GM18511 (cell line): Measurements from ENCODE around the gene DSG3.
A peak's percentile ranks its signal among the peaks of the same experiment; 100 is the strongest.
"Not testable (repeated sequence)": the region's sequence is repeated elsewhere in the genome, so short reads cannot be mapped to it uniquely, and the experiment has no call there.

Source experiments
- ATAC-seq: cut with Tn5 transposase; IDR thresholded peaks from one replicate; pipeline ENCODE4 v1.9.1; 2021; ENCODE audit warnings: mild to moderate bottlenecking, moderate library complexity; ENCODE audit not compliant: unreplicated experiment

The DSG3 gene

DNA sequence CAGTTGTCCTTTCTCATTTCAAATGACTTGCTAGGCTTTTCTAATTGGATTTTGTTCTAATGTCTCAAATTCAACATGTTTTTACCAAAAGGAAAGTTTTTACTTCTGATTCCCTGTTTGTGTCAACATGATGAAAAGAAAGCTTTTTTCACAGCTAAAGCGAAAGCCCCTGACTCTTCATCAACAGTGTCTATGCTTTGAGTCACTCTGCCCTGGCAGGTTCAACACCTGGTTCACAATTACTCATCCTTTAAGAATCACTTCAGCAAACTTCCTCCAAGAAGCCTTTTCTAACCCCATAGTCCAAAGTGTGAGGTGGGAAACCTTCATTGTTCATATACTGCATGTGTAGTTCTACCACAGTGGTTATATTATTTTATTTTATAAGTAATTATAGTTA is 42.8 kb downstream of the DSG3 start:
- peak; percentile 84 for ATAC-seq

DNA sequence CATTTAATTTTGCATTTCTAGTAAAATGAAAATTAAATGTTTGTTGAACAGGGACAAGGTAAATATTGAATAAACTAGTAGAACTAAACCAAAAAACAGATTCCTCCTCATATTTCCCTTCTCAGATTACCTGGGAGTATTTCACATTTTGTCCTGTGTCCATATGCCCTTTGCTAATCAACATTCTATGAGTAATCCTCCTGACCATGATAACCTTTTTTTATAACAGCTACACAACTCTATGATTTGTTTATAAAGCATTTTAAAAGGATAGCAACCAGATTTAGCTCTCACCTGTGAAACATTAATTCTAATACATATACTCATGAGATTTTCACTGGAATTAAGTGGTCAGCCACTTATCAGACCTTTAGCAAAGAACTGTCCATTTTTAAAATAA is 43.3 kb downstream of the DSG3 start:
- no peak for ATAC-seq

DNA sequence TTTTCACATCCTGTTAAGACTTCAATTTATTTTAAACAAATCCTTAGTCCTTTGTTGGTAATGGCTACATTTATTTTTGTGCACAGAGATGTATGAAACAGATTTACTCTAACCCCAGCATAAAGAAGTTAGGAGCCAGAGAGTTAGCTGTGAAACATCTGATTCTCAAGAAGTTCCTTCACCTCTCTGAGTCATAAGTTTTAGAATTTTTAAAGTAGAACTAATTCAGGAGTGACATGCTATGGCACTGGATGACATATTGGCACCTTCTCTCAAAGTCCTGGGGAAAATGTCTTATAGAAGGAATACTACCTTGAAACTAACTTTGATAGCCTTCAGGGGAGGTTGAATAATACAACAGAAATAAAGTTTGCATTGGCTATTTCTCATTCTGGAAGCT is 44.0 kb downstream of the DSG3 start:
- no peak for ATAC-seq

DNA sequence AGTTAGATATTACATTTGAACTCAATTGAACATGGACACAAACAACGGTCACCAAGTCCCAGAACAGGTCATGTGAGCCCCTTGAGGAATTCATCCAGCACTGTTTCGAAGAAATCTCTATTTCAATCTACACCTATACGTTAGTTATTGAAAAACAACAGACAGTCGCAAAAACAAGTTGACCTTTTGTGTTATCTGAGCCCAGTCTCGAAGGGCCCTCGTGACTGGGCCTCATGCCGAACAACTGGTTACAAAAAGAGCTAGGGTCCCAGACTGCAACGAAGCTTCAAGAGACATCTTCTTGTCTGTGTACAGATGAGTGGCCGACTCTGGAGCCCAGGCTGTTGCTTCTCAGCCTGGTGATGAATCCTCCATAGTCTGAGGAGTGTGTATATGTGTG is 45.1 kb downstream of the DSG3 start:
- no peak for ATAC-seq

DNA sequence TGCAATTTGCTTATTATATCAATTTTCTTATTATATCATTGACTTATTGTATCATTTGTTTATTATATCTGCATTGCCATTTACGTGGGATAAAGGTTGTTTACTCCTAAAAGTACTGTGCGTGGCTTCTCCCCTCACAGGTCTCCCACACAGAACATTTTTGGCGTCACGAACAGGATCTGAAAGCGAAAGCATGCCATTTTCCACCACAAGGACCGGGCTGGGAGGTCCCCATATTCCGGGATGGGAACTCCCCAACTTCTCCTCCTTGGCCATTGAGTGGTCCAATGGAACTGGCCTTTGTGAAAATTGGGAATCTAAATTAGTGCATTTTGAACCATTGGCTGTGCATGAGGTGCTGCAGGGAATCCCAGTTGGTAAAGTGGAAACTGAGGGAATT is 45.6 kb downstream of the DSG3 start:
- ATAC-seq = no peak

DNA sequence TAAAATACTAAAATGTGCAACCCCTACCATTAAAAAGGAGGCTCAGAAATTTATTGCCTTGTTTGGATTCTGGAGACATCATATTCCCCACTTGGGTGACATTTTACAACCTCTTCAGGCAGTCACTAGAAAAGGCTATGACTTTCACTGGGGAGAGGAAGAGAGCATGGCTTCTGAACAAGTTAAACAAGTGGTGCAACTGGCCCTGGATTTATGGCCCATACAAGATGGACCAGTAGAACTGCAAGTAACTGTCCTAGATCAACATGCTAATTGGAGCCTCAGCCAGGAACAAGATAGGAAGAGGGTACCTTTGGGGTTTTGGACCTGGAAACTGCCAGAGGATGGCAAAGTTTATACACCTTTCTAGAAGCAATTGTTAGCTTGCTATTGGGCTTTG is 46.4 kb downstream of the DSG3 start:
- ATAC-seq = no peak

DNA sequence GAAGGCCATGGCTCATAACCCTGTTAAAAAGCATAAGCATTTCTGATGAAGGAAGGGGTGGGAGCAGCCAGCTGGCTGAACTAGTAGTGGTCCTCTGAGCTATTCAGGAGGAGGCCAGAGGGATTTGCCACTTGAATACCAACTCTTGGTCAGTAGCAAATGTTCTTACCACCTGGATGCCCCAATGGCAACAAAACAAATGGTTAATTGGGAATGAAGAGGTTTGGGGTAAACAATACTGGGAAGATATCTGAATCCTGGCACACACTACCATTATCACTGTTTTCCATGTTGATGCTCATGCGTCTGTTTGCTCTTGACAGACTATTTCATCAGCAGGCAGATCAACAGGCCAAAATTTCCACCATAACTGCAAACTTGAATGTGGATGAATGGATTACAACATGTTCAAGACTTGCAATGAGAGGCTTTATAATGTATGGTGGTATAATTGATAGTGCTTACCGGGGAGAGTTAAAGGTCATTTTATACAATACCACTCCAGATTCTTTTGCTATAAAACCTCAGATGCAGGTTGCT is 47.2 kb downstream of the DSG3 start:
- not testable (repeated sequence) for ATAC-seq

DNA sequence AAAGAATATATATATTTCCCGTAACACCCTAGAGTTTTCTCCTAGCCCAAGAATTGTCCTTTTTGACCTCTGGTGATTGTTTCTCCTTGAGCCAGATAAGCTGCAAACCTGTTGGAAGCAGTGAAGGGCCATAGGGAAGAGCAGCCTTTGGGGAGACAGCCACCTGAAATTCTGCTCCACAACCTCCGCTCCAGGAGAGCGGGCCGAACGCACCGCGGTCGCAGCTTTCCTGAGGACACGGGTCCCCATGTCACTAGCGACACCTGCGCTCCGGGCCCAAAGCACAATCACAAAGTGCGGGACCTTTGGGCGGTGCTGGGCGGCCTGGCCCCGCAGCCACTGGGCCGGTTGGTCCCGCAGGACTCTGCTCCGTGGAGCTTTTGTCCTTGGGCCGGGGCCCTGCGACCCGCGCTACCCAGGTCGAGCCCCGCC is 49.9 kb downstream of the DSG3 start:
- peak; percentile 7 for ATAC-seq

DNA sequence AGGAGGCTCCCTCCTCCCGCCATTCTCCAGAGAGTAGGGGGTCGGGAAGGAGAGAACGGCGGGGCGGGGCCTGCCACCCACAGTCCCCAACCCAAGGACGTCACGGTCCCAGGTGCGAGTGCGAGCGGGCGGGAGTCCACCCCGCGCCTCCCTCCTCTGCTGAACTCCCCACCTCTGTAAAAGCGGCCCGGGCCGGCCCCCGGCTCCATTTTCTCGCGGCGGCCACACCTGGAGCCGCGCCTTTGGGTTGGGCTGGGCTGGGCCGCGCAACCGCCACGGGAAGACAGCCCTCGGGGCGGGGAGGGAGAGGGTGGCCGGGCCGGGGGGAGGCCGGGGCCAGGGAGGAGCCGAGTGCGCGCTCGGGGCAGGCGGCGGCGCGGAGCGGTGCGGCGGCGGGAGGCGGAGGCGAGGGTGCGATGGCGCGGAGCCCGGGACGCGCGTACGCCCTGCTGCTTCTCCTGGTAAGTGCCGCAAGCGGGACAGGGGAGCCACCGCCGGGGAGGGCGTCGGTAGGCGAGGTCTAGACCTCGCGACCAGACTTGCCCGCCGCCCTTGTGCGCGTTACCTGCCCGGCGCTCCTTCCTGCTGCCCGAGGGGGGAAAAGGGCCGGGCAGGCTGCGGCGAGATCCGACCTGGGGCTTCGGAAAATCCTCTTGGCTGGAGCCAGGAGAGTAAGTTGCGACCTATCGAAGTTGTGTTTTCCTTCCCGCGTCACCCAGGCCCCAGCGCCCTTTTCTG is 50.5 kb downstream of the DSG3 start, which contains the start of gene DSG2:
DSG2 (plus strand) TSS at position 342 of the 738 bp plus-strand sequence; CDS start at position 417, 75 bp downstream.
- ATAC-seq = peak; percentile 53

DNA sequence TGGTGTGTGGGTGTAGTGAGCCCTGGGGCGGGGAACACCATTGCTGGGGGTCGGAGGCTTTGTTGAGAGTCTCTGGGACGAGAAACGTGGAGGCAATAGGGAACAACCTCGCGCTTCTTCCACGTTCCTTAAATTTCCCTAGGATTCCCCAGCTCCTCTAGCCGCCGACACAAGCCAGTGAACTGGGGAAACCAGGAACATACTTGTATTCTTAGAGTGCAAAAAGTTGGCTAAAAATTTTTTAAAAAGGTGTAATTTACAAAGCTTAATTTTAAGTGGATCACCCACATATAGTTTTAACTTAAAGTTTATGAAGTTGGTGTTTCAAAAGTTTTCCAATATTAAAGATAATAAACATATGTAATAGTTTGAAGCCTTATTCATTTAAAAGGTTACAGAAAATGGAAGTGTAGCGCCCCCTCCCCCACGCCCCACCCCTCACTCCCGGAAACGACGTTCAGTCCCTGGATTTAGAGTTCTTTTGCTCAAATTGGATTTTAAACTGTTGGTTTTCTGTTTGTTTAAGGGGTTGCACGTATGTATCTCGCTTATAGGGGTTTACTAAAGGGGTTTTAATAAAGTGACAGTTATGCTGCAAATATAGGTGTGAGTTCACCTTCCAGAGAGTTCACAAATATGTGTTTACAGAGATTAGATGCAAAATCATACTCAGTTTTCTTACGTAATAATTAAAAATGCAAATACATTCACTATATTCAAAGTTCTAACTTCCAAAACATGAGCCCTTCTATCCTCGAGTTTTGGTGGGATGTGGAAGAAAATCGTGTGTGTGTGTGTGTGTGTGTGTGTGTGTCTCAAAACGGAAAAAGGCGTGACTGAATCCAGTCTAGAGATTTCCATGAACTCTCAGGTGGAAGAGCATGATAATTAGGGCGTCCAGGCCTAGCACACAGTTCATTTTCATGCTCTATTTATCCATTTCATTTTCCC is 51.3 kb downstream of the DSG3 start:
- peak; percentile 11 for ATAC-seq

DNA sequence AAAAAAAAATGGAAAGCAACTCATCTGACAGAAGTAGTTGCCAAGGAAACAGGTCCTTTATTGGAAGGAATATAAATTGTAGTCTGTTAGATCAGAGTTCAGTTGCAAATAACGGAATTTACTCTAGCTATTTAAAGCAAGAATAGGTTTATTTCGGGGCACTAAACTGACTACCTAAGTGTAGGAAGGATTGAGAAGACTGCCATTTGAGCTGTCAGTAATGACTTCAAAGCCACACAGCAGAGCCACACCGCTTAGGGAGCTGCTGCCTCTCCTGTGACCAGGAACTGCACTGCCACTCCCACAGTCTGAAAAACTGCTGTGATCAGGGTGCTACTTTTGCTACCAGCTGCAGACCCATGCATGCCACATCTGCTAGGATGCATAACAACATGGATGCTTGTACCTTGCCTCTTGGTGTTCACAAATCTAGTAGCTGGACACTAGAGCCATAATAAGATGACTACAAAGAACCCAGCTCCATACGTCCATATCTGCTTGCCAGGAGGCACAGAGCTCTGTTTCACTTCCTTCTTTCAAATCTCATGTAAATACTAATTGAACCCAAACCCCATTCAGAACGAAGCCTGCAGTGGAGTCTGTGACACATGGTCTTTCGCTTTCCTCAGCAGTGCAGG is 52.6 kb downstream of the DSG3 start:
- peak; percentile 89 for ATAC-seq

DNA sequence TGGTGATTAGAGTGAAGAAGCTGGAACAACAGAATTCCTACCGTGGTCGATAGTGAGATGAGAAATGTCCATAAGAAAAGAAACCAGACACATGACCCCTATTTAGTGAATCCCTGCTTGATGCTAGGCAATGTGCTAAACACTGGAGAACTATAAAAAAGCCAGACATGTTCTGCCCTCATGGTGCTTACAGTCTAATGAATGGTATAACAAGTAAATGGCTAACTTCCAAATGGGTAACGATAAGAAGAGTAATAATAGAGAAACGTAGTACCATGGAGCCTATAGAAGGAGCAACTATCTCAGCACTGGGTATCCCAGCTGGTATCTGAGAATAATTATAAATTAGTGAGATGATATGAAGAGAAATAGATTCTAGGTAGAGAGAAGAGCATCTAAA is 55.5 kb downstream of the DSG3 start:
- ATAC-seq = no peak

DNA sequence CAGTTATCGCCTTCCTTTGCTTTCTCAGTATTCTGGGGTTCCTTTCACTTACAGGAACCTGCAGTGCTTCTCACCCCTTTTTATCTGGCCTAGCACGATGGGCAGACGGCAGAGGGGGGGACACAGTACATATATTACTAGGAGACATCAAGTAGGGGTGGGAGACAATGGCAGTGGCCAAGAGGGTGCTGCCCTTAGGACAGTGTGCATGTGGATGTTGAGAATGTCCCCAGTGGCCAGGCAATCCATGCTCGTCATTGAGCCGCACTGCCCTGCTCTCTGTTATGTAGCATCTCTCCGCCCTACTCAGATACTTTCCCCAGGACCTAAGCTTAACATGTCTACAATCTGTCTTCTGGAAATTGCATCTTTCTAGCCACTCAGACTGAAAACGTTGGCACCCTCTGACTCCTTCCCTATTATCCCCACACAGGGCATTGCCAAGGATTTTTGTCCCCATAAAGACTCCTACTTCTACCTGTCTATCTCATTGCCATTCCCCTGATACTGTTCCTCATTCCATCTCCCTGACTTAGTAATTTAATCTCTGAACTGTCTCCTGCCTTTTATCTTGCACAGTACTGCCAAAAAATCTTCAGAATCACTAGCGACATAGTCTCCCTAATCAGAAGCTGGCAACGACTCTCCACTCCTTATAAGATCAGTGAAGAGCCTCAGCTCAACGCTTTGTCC is 57.1 kb downstream of the DSG3 start:
- ATAC-seq = no peak

DNA sequence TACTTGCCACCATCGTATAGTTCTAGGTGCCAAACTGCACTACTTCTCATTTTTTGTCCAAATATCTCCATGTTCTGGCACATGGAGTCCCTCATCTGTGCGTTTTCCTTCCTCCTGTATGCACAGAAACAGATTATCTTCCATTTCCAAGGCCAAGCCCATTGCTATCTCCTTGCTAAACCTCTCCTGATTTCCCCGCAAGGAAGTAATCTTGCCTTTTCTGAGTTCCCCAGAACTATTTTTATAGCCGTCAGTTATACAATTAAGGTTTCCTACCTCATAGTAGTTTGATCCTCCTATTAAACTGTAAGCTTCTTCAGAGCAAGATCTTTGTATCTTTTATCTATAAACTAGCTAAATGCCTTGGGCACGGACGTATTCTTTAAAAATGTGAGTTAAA is 57.6 kb downstream of the DSG3 start:
- no peak for ATAC-seq

DNA sequence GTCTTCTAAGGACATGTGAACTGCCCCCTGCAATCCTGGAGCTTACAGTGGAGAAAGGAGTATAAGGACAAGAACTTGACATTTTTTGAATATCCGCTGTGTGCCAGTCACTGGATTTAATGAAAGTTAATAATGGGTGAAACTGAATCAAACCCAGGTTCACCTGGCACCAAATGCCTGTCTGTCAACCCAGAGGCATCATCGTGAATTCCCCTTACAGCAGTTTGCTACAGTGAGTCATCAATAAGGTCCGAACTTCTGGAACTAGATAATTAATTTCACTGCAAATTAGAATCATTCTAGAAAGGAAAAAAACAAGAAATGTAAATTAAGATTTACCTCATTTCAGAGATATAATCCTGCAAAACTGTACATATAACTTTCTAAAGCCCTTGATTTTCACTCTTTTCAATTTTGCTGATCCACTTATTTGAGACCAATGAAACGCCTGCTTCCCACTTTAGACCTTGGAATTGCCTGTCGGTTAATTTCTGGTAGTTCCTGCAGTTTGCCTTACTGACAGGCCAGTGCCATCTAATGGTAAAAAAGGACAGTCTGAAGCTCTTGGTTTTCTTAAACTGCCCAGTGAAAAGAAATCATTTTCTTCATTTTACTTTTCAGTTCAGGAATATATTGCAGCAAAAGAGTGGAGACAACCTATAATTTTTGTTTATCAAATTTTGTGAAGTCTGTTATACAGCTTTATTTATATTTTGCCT is 58.6 kb downstream of the DSG3 start:
- no peak for ATAC-seq

DNA sequence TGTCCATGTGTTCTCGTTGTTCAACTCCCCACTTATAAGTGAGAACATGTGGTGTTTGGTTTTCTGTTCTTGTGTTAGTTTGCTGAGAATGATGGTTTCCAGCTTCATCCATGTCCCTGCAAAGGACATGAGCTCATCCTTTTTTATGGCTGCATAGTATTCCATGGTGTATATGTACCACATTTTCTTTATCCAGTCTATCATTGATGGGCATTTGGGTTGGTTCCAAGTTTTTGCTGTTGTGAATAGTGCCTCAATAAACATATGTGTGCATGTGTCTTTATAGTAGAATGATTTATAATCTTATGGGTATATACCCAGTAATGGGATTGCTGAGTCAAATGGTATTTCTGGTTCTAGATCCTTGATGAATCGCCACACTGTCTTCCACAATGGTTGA is 59.6 kb downstream of the DSG3 start:
- ATAC-seq = not testable (repeated sequence)

DNA sequence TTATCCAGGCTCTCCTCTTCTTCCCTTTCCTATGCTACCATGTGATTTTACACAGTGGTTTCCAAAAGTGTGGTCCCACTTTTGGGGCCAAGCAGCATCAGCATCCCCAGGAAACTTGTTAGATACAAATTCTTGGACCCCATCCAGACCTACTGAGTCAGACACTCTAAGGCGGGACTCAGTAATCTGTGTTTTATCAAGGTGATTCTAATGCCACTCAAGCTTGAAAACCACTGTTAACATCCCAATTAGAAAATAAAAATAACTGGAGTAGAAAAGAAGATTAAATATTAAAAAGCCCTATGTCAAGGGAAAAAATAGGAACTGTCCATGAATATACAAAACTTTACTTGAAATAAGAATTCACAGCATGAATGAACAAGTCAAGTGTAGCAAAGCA is 61.2 kb downstream of the DSG3 start:
- no peak for ATAC-seq

DNA sequence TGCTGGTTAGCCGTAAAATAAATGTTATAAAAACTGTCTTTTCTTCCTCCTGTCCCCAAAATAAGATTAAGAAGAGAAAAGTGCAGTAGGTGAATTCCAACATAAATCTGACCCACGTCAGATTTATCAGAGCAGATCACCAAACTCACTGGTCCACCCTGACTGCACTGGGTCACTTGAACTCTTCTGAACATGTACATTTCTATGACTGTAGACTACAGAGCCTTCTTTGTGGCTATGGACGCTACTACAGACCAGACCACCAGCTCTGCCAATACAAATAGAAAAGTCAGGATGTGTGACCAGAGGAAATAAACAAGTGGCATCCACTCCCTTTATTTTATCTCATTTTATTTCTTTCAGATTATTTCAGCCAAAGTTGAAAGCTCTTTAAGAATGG is 62.0 kb downstream of the DSG3 start:
- no peak for ATAC-seq

DNA sequence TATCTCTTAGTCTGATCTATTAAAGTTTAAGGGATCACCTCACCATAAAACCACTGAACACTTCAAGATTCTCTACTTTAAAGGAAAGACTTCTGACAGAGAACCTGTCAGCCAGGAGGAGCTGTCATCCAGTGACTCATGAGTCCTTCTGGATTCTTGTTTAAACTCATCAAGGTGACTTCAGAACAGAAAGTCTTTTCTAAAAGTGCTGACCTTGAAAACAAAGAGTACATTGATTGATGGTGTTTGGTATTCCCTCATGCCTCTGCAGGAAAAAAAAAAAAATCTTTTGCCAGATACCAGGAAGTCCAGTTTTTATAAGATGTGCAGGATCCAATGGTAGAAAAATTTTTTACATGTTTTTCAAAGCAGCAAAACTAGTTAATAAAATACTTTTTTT is 62.8 kb downstream of the DSG3 start:
- no peak for ATAC-seq

DNA sequence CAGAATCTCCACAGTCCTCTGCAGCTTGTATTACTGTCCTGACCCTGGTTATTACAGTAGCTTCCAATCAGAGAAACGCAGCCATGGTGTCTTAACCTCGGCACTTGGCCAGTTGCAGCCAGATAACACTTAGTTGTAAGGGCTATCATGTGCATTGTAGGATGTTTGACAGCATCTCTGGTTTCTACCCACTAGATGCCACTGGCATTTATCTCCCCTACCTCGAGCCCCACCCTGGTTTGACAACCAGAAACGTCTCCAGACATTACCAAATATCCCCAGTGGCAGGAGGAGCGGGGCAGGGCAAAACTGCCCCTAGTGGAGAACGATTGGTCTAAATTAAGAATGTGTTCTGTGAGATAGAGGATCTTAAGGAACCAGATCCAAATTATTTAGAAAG is 63.6 kb downstream of the DSG3 start:
- no peak for ATAC-seq
